BLaER1 treated with 17β-estradiol and CSF1 and Interleukin-3, amounts not matched to agents 10 nM and 100 nM (cell line): ENCODE results near the gene NAV2.

Experiments
- H3K27ac ChIP-seq, 11 experiments: shearing (Covaris generic); formaldehyde crosslinking; 2 replicates each; pipeline ENCODE4 v1.8.1; 2022
- H3K27me3 ChIP-seq, 11 experiments: shearing (Covaris generic); formaldehyde crosslinking; 2 replicates each; pipeline ENCODE4 v1.8.1; 2022
- H3K36me3 ChIP-seq, 11 experiments: shearing (Covaris generic); formaldehyde crosslinking; 2 replicates each; pipeline ENCODE4 v1.8.1; 2022
- H3K4me1 ChIP-seq, 10 experiments: shearing (Covaris generic); formaldehyde crosslinking; 2 replicates each; pipeline ENCODE4 v1.8.1; 2022
- H3K4me2 ChIP-seq, 11 experiments: shearing (Covaris generic); formaldehyde crosslinking; 2 replicates each; pipeline ENCODE4 v1.8.1; 2022
- H3K4me3 ChIP-seq, 10 experiments: shearing (Covaris generic); formaldehyde crosslinking; 2 replicates each; pipeline ENCODE4 v1.8.1; 2022
- H3K9ac ChIP-seq, 11 experiments: shearing (Covaris generic); formaldehyde crosslinking; 2 replicates each; pipeline ENCODE4 v1.8.1; 2022
- H3K9me3 ChIP-seq, 11 experiments: shearing (Covaris generic); formaldehyde crosslinking; replicated peaks in 1 of 11; 2 replicates each; pipeline ENCODE4 v1.8.1; 2022
- H4K20me1 ChIP-seq, 11 experiments: shearing (Covaris generic); formaldehyde crosslinking; 2 replicates each; pipeline ENCODE4 v1.8.1; 2022
- Cebpa-rat ChIP-seq, 11 experiments: shearing (Covaris generic); IDR thresholded peaks; 2 replicates each; pipeline ENCODE4 v1.8.1; 2022

Gene NAV2

DNA sequence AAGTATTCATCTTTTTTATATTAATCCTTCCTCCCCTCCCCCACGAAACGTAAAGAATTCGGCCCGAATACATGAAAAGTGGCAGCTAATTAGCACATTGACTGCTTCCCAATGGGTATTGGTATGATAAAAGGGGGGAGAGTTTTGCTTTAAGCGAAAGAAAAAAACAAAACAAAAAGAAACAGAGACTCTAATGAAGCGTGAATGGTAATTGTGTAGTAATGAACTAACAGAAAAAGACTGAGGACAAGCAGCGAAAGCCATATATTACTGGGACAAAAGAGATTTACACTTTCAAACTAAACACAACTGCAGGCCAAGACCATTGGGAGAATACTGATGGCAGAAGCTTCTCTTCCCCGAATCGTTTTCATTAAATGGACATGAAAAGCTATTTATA lies 445.1 kb downstream of the NAV2 start:
- H3K9me3 ChIP-seq = peaks cover 17 to 45% (median 29%) of the 10 kb centered on the region in 11 experiments; a peak in 19 of 22 replicates
- peak overlapping the region in 7 of 11 experiments; percentile 36 to 69 (median 57); a peak in 8 of 22 replicates for H3K4me2 ChIP-seq
- no peaks in the 10 kb centered on the region for H3K36me3 ChIP-seq
- peaks cover 4 to 8% (median 5%) of the 10 kb centered on the region in 10 experiments; a peak in 9 of 20 replicates for H3K4me1 ChIP-seq
- no peak overlapping the region for H3K9ac ChIP-seq
- no peak for TF ChIP-seq Cebpa-rat (IDR thresholded peaks at IDR 0.05)
- peaks cover 71 to 81% (median 77%) of the 10 kb centered on the region in 11 experiments for H3K27me3 ChIP-seq
- no peak overlapping the region for H3K27ac ChIP-seq
- no peak overlapping the region for H3K4me3 ChIP-seq
- peaks cover 0 to 16% (median 5%) of the 10 kb centered on the region in 11 experiments; a peak in 11 of 22 replicates for H4K20me1 ChIP-seq

- Histone ChIP-seq H3K4me3 (no peak overlapping the region), H4K20me1 (peaks cover 0 to 24% (median 5%) of the 10 kb centered on the region in 11 experiments; a peak in 11 of 22 replicates), H3K4me2 (no peak overlapping the region), H3K9ac (no peak overlapping the region), H3K9me3 (peaks cover 17 to 52% (median 29%) of the 10 kb centered on the region in 11 experiments; a peak in 19 of 22 replicates), H3K27ac (no peak overlapping the region), H3K4me1 (peaks cover 4 to 15% (median 10%) of the 10 kb centered on the region in 10 experiments; a peak in 12 of 20 replicates), H3K36me3 (no peaks in the 10 kb centered on the region), H3K27me3 (peaks cover 81 to 91% (median 87%) of the 10 kb centered on the region in 11 experiments)
- TF ChIP-seq Cebpa-rat (IDR thresholded peaks at IDR 0.05) = no peak
Measured at GRCh38 chr11:20158597-20159257, 446.1 kb downstream of the NAV2 start.

DNA sequence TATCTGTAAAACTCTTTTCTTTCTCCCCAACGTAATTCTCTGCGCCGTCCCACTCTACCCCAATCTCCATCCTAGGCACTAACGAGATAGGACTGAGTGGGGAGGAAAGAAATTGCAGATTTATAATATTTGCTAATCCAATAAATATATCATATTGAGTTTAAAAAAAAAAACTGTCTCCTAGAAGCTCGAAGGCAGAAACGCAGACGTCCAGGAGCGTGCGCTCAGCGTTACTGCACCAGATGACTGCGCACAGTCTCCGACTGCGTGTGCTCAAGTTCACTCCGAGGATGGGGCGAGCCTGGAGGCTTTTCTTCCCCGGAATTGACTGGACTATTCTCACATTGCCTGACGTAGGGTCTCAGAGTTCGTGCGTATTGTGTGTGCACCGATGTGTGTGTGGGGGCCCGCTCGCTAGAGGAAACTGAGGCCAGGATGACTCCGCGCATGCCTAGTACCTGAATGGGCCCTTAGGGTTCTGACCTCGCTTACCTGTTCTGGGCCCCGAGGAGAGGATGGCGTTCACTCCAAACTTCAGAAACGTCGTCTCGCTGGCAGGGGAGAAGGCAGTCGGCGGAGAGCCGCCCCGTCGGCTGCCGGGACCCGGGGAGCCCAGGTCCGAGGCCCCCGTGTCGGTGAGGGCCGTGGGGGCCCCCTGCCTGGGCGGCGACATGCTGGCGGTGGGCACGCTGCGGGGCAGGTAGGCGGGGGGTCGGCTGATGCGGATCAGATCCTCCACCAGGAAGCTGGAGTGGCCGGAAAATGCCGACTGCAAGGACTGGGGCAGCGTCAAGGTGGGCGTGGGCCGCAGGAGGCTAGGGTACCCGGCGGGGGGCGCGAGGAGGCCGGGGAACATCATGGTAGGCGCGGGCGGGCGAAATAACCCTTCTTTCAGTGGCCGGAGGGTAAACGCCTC lies 447.1 kb downstream of the NAV2 start:
- Histone ChIP-seq H3K27me3 (peaks cover 91 to 98% (median 96%) of the 10 kb centered on the region in 11 experiments), H3K4me3 (no peak overlapping the region), H3K4me1 (peaks cover 4 to 15% (median 10%) of the 10 kb centered on the region in 10 experiments; a peak in 12 of 20 replicates)

DNA sequence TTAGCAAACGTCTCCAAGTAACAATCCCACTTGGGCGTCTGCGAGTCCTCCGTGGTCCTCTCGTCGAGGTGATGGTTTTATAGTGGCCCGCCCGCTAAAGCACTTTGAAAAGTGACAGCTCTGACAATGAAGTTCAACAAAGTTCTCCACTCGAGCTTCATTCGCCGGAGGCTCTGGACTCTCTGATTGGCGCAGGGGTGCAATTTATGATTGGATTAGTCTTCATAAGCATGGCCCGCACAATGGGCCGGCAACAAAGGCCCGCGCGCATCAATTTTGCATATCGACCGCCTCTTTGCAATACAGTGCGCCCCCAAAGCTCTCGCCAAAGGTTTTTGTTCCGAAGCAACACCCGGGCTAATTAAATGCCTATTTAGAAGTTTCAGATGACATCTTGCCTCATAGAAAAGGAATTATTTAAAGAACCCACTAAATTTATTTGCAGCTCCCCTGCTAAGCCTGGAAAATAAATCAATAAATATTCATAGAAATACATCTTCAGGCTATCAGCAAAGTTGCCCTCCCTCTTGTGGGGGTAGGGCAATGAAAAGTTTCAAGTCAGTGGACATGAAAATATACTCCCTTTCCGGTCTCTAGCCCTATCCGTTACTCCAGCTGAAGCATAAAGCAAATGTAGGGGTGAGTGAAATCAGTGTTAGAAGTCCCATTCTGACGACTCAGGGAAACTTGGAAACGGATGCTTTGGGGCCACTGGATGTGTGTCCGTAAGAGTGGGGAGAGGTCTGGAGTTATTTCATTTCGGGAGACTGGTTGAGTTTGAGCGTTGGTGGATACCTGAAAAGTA lies 448.0 kb downstream of the NAV2 start, which contains the start of gene DBX1:
Gene DBX1, minus strand, starts transcription at position 51 of the 805 bp plus-strand sequence. CDS start 151 bp downstream, outside the sequence.
- no peak within 1 kb of the TSS for H3K9ac ChIP-seq
- no peak within 1 kb of the TSS for H3K4me2 ChIP-seq
- H3K36me3 ChIP-seq = no peaks in the 10 kb centered on the region
- peaks cover 0 to 24% (median 5%) of the 10 kb centered on the region in 11 experiments; a peak in 11 of 22 replicates for H4K20me1 ChIP-seq
- no peak within 1 kb of the TSS for H3K4me3 ChIP-seq
- peaks cover 99 to 100% (median 100%) of the 10 kb centered on the region in 11 experiments for H3K27me3 ChIP-seq
- H3K27ac ChIP-seq = no peak within 1 kb of the TSS
- H3K9me3 ChIP-seq = peaks cover 17 to 52% (median 29%) of the 10 kb centered on the region in 11 experiments; a peak in 19 of 22 replicates
- H3K4me1 ChIP-seq = peaks cover 4 to 15% (median 10%) of the 10 kb centered on the region in 10 experiments; a peak in 12 of 20 replicates
- no peak for TF ChIP-seq Cebpa-rat (IDR thresholded peaks at IDR 0.05)

More for the DNA sequence above, 447.1 kb downstream of the NAV2 start:
- Histone ChIP-seq H3K27ac (no peak overlapping the region), H3K36me3 (no peaks in the 10 kb centered on the region), H3K9ac (no peak overlapping the region), H3K4me2 (no peak overlapping the region), H3K9me3 (peaks cover 17 to 52% (median 29%) of the 10 kb centered on the region in 11 experiments; a peak in 19 of 22 replicates), H4K20me1 (peaks cover 0 to 24% (median 5%) of the 10 kb centered on the region in 11 experiments; a peak in 11 of 22 replicates)
- no peak for TF ChIP-seq Cebpa-rat (IDR thresholded peaks at IDR 0.05)

DNA sequence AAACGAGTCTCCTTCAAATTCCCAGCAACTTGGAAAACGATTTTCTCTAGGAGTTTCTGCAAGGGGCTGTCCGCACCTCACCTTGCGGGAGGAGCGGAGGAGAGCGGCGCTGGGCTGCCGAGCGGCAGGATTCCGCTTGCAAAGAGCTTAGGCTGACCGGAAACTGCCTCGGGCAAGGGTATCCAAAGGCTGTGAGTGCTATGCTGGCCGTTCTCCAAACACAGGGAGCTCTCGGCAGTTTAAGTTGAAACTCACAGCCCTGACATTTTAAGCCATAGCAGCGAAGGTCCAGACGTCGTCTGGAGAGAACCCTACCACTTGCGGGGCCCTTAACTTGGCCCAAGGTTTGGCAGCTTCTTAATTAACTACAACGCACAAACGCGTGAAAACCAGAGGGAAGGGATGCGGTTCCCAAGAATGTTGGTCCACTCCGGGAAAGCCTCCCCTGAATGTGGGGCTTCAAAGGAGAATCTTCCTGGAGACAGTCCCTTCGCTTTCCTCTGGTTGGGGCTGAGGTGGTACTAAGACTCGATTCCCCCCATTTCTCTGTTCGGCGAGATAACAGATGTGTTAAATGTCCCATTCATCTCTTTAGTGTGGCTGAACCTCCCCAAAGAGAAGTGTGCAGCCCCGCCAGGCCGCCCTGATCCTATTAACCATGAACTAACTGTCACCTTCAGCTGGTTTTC lies 448.7 kb downstream of the NAV2 start:
- no peak overlapping the region for H3K4me3 ChIP-seq
- no peaks in the 10 kb centered on the region for H3K36me3 ChIP-seq
- peaks cover 95 to 100% (median 100%) of the 10 kb centered on the region in 11 experiments for H3K27me3 ChIP-seq
- no peak overlapping the region for H3K27ac ChIP-seq
- no peak for TF ChIP-seq Cebpa-rat (IDR thresholded peaks at IDR 0.05)
- H3K4me1 ChIP-seq = peaks cover 4 to 15% (median 10%) of the 10 kb centered on the region in 10 experiments; a peak in 12 of 20 replicates
- H3K9ac ChIP-seq = no peak overlapping the region
- H3K4me2 ChIP-seq = no peak overlapping the region
- peaks cover 12 to 47% (median 24%) of the 10 kb centered on the region in 11 experiments; a peak in 19 of 22 replicates for H3K9me3 ChIP-seq
- H4K20me1 ChIP-seq = peaks cover 0 to 24% (median 5%) of the 10 kb centered on the region in 11 experiments; a peak in 11 of 22 replicates

DNA sequence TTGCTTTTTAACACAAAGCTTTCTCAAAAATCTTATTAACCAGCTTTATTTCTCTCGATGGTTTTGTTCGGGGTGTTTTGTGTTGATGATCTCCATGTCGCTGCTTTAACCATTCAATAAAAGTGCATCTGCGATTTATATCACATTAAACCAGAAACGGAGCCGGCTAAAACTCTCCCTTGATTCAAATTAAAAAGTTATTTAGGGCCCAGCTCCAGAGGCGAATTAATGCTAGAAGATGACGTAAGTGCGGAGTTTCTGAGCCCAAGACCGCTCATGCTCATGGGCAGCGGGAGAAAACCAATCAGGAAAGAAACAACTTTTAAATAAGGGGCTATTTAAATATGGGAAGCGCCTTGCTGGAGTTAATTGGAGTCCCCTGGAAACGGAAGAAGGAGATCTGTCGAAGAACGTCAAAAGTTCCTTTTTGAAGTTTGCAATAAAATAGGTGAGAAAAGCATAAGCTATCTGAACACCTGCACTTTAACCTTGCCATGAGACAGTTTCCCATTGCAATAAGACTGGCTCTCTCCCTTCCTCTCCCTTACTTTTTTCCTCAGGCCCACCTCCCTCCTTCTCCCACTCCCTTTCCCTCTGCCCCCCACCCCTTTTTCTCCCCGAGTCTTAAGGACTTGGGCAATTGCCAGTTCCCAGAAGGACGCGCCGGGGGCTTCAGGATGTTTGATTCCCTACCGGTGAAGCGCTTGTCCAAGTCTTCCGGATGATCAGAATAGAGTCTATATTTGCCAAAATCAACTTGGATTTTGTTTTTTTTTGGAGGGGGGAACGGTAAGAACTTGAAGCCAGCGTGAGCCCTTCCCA lies 449.5 kb downstream of the NAV2 start:
- no peak overlapping the region for H3K27ac ChIP-seq
- no peak overlapping the region for H3K4me3 ChIP-seq
- no peak overlapping the region for H3K4me2 ChIP-seq

More for the DNA sequence above, 449.5 kb downstream of the NAV2 start:
- Histone ChIP-seq H3K27me3 (peaks cover 87 to 100% (median 100%) of the 10 kb centered on the region in 11 experiments), H3K9me3 (peaks cover 9 to 43% (median 20%) of the 10 kb centered on the region in 11 experiments; a peak in 14 of 22 replicates), H3K9ac (no peak overlapping the region), H3K4me1 (peaks cover 2 to 12% (median 7%) of the 10 kb centered on the region in 10 experiments; a peak in 12 of 20 replicates), H3K36me3 (no peaks in the 10 kb centered on the region), H4K20me1 (peaks cover 0 to 24% (median 5%) of the 10 kb centered on the region in 11 experiments; a peak in 11 of 22 replicates)
- no peak for TF ChIP-seq Cebpa-rat (IDR thresholded peaks at IDR 0.05)
